Cardiac muscle cell (in vitro differentiated cells and primary cell): ENCODE measurements around the gene HOXB4. TPM values are rescaled to one million over a fixed set of nuclear protein-coding genes. Genes with fewer than 3 reads are reported as not detected.

Source experiments
- DNase-seq, 2 donors: peaks; one replicate each; pipeline versions ENCODE4 v3.0.0 to v3.0.0-alpha.2; 2010 to 2017; ENCODE audit warnings: low read depth in 1 of 2, low spot score in 1 of 2
- H3K27ac ChIP-seq: fragments of 200-600 bp; sonication (generic); 2 replicates; pipeline ENCODE4 v1.5.1; 2016
- H3K27me3 ChIP-seq: fragments of 200-600 bp; sonication (generic); 2 replicates; pipeline ENCODE4 v1.6.0; 2016; ENCODE audit warnings: control low read depth
- H3K36me3 ChIP-seq: fragments of 200-600 bp; sonication (generic); 2 replicates; pipeline ENCODE4 v1.5.1; 2016; ENCODE audit warnings: control low read depth
- H3K4me1 ChIP-seq: fragments of 200-600 bp; sonication (generic); 2 replicates; pipeline ENCODE4 v1.8.1; 2017; ENCODE audit warnings: low read depth, mild to moderate bottlenecking, mixed run types
- H3K4me3 ChIP-seq: fragments of 200-600 bp; sonication (generic); 2 replicates; pipeline ENCODE4 v1.5.1; 2016; ENCODE audit warnings: mild to moderate bottlenecking
- H3K9me3 ChIP-seq: fragments of 200-600 bp; sonication (generic); 2 replicates; pipeline ENCODE4 v1.5.1; 2017; ENCODE audit warnings: low read depth, mild to moderate bottlenecking, control low read depth
- CTCF ChIP-seq: IDR thresholded peaks from 2 replicates; pipeline ENCODE4 v1.5.1; 2012; ENCODE audit warnings: low read depth, mild to moderate bottlenecking, low read length
- polyA plus RNA-seq: library from polyadenylated mRNA; unstranded; fragments of >200 nt; fragmentation: Nextera tagmentation; extraction: Ambion mirVana; gene quantifications from 2 replicates; pipeline ENCODE4 v1.2.1, GENCODE V29; 2016
- total RNA-seq: library from RNA; depleted of rRNA; stranded (reverse); fragments of >200 nt; gene quantifications from 2 replicates; pipeline ENCODE4 v1.2.3, GENCODE V29; 2016

The HOXB4 gene
- total and polyA plus RNA-seq, 2 experiments from 2014 or later, result 5.4 to 12.5 TPM

GRCh38 chr17:48567646-48568354 lies 10.3 kb downstream of the HOXB4 start:
- Histone ChIP-seq H3K27ac (no peak overlapping the region), H3K27me3 (peaks cover 100% of the 10 kb centered on the region), H3K4me3 (no peak overlapping the region), H3K36me3 (no peaks in the 10 kb centered on the region), H3K9me3 (no peaks in the 10 kb centered on the region), H3K4me1 (peaks cover 47% of the 10 kb centered on the region)
- no peak for TF ChIP-seq CTCF
- no peak for DNase-seq

GRCh38 chr17:48567209-48567608 lies 10.9 kb downstream of the HOXB4 start:
- Histone ChIP-seq H3K27me3 (peaks cover 100% of the 10 kb centered on the region), H3K9me3 (no peaks in the 10 kb centered on the region), H3K27ac (no peak overlapping the region), H3K4me3 (no peak overlapping the region), H3K36me3 (no peaks in the 10 kb centered on the region), H3K4me1 (peaks cover 46% of the 10 kb centered on the region)
- TF ChIP-seq CTCF, result no peak
- DNase-seq, result no peak

GRCh38 chr17:48566717-48567116 lies 11.4 kb downstream of the HOXB4 start:
- no peak for TF ChIP-seq CTCF
- Histone ChIP-seq H3K27ac (no peak overlapping the region), H3K36me3 (no peaks in the 10 kb centered on the region), H3K27me3 (peaks cover 100% of the 10 kb centered on the region), H3K9me3 (no peaks in the 10 kb centered on the region), H3K4me3 (no peak overlapping the region), H3K4me1 (peaks cover 46% of the 10 kb centered on the region)
- no peak for DNase-seq

GRCh38 chr17:48565925-48566710 lies 12.0 kb downstream of the HOXB4 start:
- Histone ChIP-seq H3K36me3 (no peaks in the 10 kb centered on the region), H3K4me1 (peaks cover 42% of the 10 kb centered on the region), H3K27me3 (peaks cover 100% of the 10 kb centered on the region), H3K9me3 (no peaks in the 10 kb centered on the region), H3K27ac (no peak overlapping the region), H3K4me3 (no peak overlapping the region)
- DNase-seq, result no peak
- no peak for TF ChIP-seq CTCF

- H3K27me3 ChIP-seq, result peaks cover 100% of the 10 kb centered on the region
- H3K4me1 ChIP-seq, result peaks cover 31% of the 10 kb centered on the region
- no peak overlapping the region for H3K27ac ChIP-seq
- DNase-seq, result no peak
- H3K4me3 ChIP-seq, result no peak overlapping the region
- no peaks in the 10 kb centered on the region for H3K9me3 ChIP-seq
- no peaks in the 10 kb centered on the region for H3K36me3 ChIP-seq
- no peak for TF ChIP-seq CTCF
Measured at GRCh38 chr17:48565022-48565554, 13.1 kb downstream of the HOXB4 start.
